Measurements from ENCODE around the gene PPFIA4.

Gene PPFIA4

DNA sequence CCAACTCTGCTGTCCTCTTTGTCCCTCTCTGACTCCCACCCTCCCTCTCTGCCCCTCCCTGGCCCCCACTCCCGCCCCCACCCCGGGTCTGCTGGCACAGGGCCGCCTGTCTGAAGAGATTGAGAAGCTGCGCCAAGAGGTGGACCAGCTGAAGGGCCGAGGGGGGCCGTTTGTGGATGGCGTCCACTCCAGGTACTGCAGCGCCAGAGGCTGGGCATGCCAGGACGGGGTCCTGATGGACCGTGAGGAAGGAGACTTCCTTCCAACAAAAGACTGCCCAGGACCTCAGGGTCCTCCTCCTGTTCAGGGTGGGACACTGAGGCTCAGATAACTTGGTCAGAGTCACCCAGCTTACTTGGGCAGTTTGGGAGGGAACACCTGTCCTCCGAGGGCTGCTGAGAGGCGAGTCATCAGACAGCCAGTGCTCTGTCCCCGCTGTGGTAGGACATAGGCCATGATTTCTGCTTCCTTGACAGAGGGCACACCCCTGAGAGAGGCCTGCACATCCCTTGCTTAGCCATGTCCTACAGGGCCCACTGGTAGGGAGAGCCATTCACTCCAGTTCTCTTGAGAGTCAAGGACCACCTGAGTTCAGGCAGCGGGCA is 23.4 kb downstream of the PPFIA4 start:
- H3K27me3 ChIP-seq (ENCODE audit: insufficient read depth, insufficient read length) = no peaks in the 10 kb centered on the region
- H3K9me3 ChIP-seq (ENCODE audit: insufficient read depth, low read length) = no peaks in the 10 kb centered on the region
- peaks cover 22% of the 10 kb centered on the region for H3K4me1 ChIP-seq (ENCODE audit: insufficient read depth, insufficient read length)
- peaks cover 10% of the 10 kb centered on the region for H3K36me3 ChIP-seq (ENCODE audit: insufficient read depth, insufficient read length, low read length)
- no peak overlapping the region for H3K9ac ChIP-seq (ENCODE audit: insufficient read length, low read depth)
- DNase-seq (ENCODE audit: low read depth, low spot score) = no peak
- no peak overlapping the region for H3K4me3 ChIP-seq (ENCODE audit: insufficient read length, low read depth)
- TF ChIP-seq ZNF274 (IDR thresholded peaks at IDR 0.05; ENCODE audit: low read depth, low read length) = no peak
- TF ChIP-seq SUZ12 (IDR thresholded peaks at IDR 0.05; ENCODE audit: extremely low read depth, insufficient read depth, insufficient read length) = no peak
- no peak for TF ChIP-seq YY1 (IDR thresholded peaks at IDR 0.05; ENCODE audit: insufficient read depth, insufficient read length)

- DNase-seq (ENCODE audit: low read depth, low spot score) = no peak
- TF ChIP-seq YY1 (IDR thresholded peaks at IDR 0.05; ENCODE audit: insufficient read depth, insufficient read length) (no peak), SUZ12 (IDR thresholded peaks at IDR 0.05; ENCODE audit: extremely low read depth, insufficient read depth, insufficient read length) (no peak), ZNF274 (IDR thresholded peaks at IDR 0.05; ENCODE audit: low read depth, low read length) (no peak)
- H3K4me1 ChIP-seq (ENCODE audit: insufficient read depth, insufficient read length) = peaks cover 27% of the 10 kb centered on the region
- no peaks in the 10 kb centered on the region for H3K9me3 ChIP-seq (ENCODE audit: insufficient read depth, low read length)
- no peaks in the 10 kb centered on the region for H3K27me3 ChIP-seq (ENCODE audit: insufficient read depth, insufficient read length)
- H3K4me3 ChIP-seq (ENCODE audit: insufficient read length, low read depth) = no peak overlapping the region
- no peak overlapping the region for H3K9ac ChIP-seq (ENCODE audit: insufficient read length, low read depth)
- peaks cover 11% of the 10 kb centered on the region for H3K36me3 ChIP-seq (ENCODE audit: insufficient read depth, insufficient read length, low read length)
These were observed 24.5 kb downstream of the PPFIA4 start for GRCh38 chr1:203050826-203051225.

- H3K36me3 ChIP-seq (ENCODE audit: insufficient read depth, insufficient read length, low read length) = peaks cover 13% of the 10 kb centered on the region
- TF ChIP-seq SUZ12 (IDR thresholded peaks at IDR 0.05; ENCODE audit: extremely low read depth, insufficient read depth, insufficient read length) (no peak), ZNF274 (IDR thresholded peaks at IDR 0.05; ENCODE audit: low read depth, low read length) (no peak), YY1 (IDR thresholded peaks at IDR 0.05; ENCODE audit: insufficient read depth, insufficient read length) (no peak)
- peaks cover 34% of the 10 kb centered on the region for H3K4me1 ChIP-seq (ENCODE audit: insufficient read depth, insufficient read length)
- H3K9me3 ChIP-seq (ENCODE audit: insufficient read depth, low read length) = no peaks in the 10 kb centered on the region
- H3K27me3 ChIP-seq (ENCODE audit: insufficient read depth, insufficient read length) = no peaks in the 10 kb centered on the region
- no peak overlapping the region for H3K4me3 ChIP-seq (ENCODE audit: insufficient read length, low read depth)
- DNase-seq (ENCODE audit: low read depth, low spot score) = no peak
- no peak overlapping the region for H3K9ac ChIP-seq (ENCODE audit: insufficient read length, low read depth)
These were observed 25.6 kb downstream of the PPFIA4 start for GRCh38 chr1:203051841-203052324.

- H3K36me3 ChIP-seq (ENCODE audit: insufficient read depth, insufficient read length, low read length) = peaks cover 13% of the 10 kb centered on the region
- H3K9me3 ChIP-seq (ENCODE audit: insufficient read depth, low read length) = no peaks in the 10 kb centered on the region
- no peak overlapping the region for H3K9ac ChIP-seq (ENCODE audit: insufficient read length, low read depth)
- H3K4me3 ChIP-seq (ENCODE audit: insufficient read length, low read depth) = no peak overlapping the region
- no peak for DNase-seq (ENCODE audit: low read depth, low spot score)
- no peaks in the 10 kb centered on the region for H3K27me3 ChIP-seq (ENCODE audit: insufficient read depth, insufficient read length)
- TF ChIP-seq ZNF274 (IDR thresholded peaks at IDR 0.05; ENCODE audit: low read depth, low read length) (no peak), SUZ12 (IDR thresholded peaks at IDR 0.05; ENCODE audit: extremely low read depth, insufficient read depth, insufficient read length) (no peak), YY1 (IDR thresholded peaks at IDR 0.05; ENCODE audit: insufficient read depth, insufficient read length) (no peak)
- H3K4me1 ChIP-seq (ENCODE audit: insufficient read depth, insufficient read length) = peaks cover 35% of the 10 kb centered on the region
These were observed 26.3 kb downstream of the PPFIA4 start for GRCh38 chr1:203052601-203053000.

DNA sequence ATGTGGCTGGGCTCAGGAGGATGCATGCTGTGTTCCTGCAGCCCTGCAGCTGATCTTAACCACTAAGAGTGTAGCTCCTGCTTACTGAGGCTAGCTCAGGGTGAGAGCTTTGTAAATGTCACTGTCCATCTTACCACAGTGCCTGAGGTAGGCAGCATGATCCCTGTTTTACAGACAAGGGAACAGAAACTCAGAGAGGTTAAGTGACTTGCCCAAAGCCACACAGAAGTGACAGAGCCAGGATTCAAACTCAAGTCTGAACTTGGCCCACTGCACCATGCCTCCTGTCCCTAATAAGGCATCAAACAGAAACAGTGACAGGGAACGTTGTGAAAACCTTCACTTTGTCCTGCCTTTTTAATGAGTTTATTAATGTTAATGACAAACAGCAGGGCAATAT is 27.9 kb downstream of the PPFIA4 start:
- TF ChIP-seq ZNF274 (IDR thresholded peaks at IDR 0.05; ENCODE audit: low read depth, low read length) = no peak
- H3K36me3 ChIP-seq (ENCODE audit: insufficient read depth, insufficient read length, low read length) = peaks cover 13% of the 10 kb centered on the region

DNA sequence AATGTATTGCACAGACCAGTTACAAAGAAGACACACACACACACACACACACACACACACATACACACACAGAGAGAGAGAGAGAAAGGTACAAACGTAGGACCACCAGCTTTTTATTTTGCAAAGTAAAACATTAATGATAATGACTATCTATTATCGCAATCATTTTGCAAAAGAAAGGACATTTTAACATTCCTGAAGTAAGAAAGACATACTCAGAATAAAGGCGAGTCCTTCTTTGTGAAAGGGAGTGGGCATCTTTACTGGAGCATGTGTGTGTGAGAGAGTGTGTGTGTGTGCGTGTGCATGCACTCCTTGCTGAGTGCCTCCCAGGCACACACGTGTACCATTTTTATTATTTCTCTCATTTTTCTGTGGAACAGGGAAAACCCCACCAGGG is 28.4 kb downstream of the PPFIA4 start:
- Histone ChIP-seq H3K9ac (ENCODE audit: insufficient read length, low read depth) (no peak overlapping the region), H3K36me3 (ENCODE audit: insufficient read depth, insufficient read length, low read length) (peaks cover 15% of the 10 kb centered on the region), H3K4me1 (ENCODE audit: insufficient read depth, insufficient read length) (peaks cover 37% of the 10 kb centered on the region), H3K4me3 (ENCODE audit: insufficient read length, low read depth) (no peak overlapping the region), H3K27me3 (ENCODE audit: insufficient read depth, insufficient read length) (no peaks in the 10 kb centered on the region), H3K9me3 (ENCODE audit: insufficient read depth, low read length) (no peaks in the 10 kb centered on the region)
- TF ChIP-seq ZNF274 (IDR thresholded peaks at IDR 0.05; ENCODE audit: low read depth, low read length) (no peak), SUZ12 (IDR thresholded peaks at IDR 0.05; ENCODE audit: extremely low read depth, insufficient read depth, insufficient read length) (no peak), YY1 (IDR thresholded peaks at IDR 0.05; ENCODE audit: insufficient read depth, insufficient read length) (no peak)
- no peak for DNase-seq (ENCODE audit: low read depth, low spot score)

More for the DNA sequence above, 27.9 kb downstream of the PPFIA4 start:
- Histone ChIP-seq H3K4me1 (ENCODE audit: insufficient read depth, insufficient read length) (peaks cover 39% of the 10 kb centered on the region), H3K4me3 (ENCODE audit: insufficient read length, low read depth) (no peak overlapping the region), H3K27me3 (ENCODE audit: insufficient read depth, insufficient read length) (no peaks in the 10 kb centered on the region), H3K9me3 (ENCODE audit: insufficient read depth, low read length) (no peaks in the 10 kb centered on the region), H3K9ac (ENCODE audit: insufficient read length, low read depth) (no peak overlapping the region)
- DNase-seq (ENCODE audit: low read depth, low spot score) = no peak

GRCh38 chr1:203055161-203055799 is 29.0 kb downstream of the PPFIA4 start:
- Histone ChIP-seq H3K9ac (ENCODE audit: insufficient read length, low read depth) (no peak overlapping the region), H3K4me3 (ENCODE audit: insufficient read length, low read depth) (no peak overlapping the region), H3K4me1 (ENCODE audit: insufficient read depth, insufficient read length) (peaks cover 39% of the 10 kb centered on the region), H3K9me3 (ENCODE audit: insufficient read depth, low read length) (no peaks in the 10 kb centered on the region), H3K27me3 (ENCODE audit: insufficient read depth, insufficient read length) (no peaks in the 10 kb centered on the region), H3K36me3 (ENCODE audit: insufficient read depth, insufficient read length, low read length) (peaks cover 18% of the 10 kb centered on the region)
- TF ChIP-seq SUZ12 (IDR thresholded peaks at IDR 0.05; ENCODE audit: extremely low read depth, insufficient read depth, insufficient read length) (no peak), ZNF274 (IDR thresholded peaks at IDR 0.05; ENCODE audit: low read depth, low read length) (no peak), YY1 (IDR thresholded peaks at IDR 0.05; ENCODE audit: insufficient read depth, insufficient read length) (no peak)
- DNase-seq (ENCODE audit: low read depth, low spot score) = peak; percentile 54
